ENCODE results near the gene LOC128125822.
"Not testable (repeated sequence)": the region's sequence is repeated elsewhere in the genome, so short reads cannot be mapped to it uniquely, and the experiment has no call there.

LOC128125822 gene

GRCh38 chr6:63584125-63584514 lies 11.8 kb downstream of the LOC128125822 start:
- Histone ChIP-seq H3K36me3 (peaks cover 24 to 25% (median 25%) of the 10 kb centered on the region in 3 donors), H3K4me1 (no peaks in the 10 kb centered on the region), H3K27ac (no peak overlapping the region), H3K4me3 (no peak overlapping the region), H3K9me3 (no peaks in the 10 kb centered on the region), H3K27me3 (no peaks in the 10 kb centered on the region)
- no peak for TF ChIP-seq CTCF (IDR thresholded peaks at IDR 0.05)
- no peak for DNase-seq
- intact Hi-C loops (cut with DNase I; ENCODE audit: low total_unique reads) = no loop called here

GRCh38 chr6:63584566-63584965 lies 12.3 kb downstream of the LOC128125822 start:
- intact Hi-C loops (cut with DNase I; ENCODE audit: low total_unique reads) = no loop called here

GRCh38 chr6:63585652-63586051 lies 13.4 kb downstream of the LOC128125822 start:
- H3K27ac ChIP-seq; H3K27me3 ChIP-seq; H3K9me3 ChIP-seq; H3K36me3 ChIP-seq; H3K4me3 ChIP-seq; intact Hi-C loops (cut with DNase I; ENCODE audit: low total_unique reads); DNase-seq; H3K4me1 ChIP-seq: not testable (repeated sequence)

More at GRCh38 chr6:63584566-63584965, 12.3 kb downstream of the LOC128125822 start:
- DNase-seq = no peak
- no peaks in the 10 kb centered on the region for H3K9me3 ChIP-seq
- no peaks in the 10 kb centered on the region for H3K27me3 ChIP-seq
- H3K4me1 ChIP-seq = no peaks in the 10 kb centered on the region
- no peak overlapping the region for H3K4me3 ChIP-seq
- TF ChIP-seq CTCF (IDR thresholded peaks at IDR 0.05) = no peak
- H3K27ac ChIP-seq = no peak overlapping the region
- H3K36me3 ChIP-seq = peaks cover 20% of the 10 kb centered on the region in 3 donors

- no peak for TF ChIP-seq CTCF (IDR thresholded peaks at IDR 0.05)
- Histone ChIP-seq H3K9me3 (no peaks in the 10 kb centered on the region), H3K4me3 (no peak overlapping the region), H3K36me3 (no peaks in the 10 kb centered on the region), H3K4me1 (no peaks in the 10 kb centered on the region), H3K27ac (no peak overlapping the region), H3K27me3 (no peaks in the 10 kb centered on the region)
- no peak for DNase-seq
- intact Hi-C loops (cut with DNase I; ENCODE audit: low total_unique reads) = no loop called here
These were observed 17.7 kb downstream of the LOC128125822 start for GRCh38 chr6:63589952-63590411.

GRCh38 chr6:63592886-63593285 lies 20.6 kb downstream of the LOC128125822 start:
- no peak for TF ChIP-seq CTCF (IDR thresholded peaks at IDR 0.05)
- intact Hi-C loops (cut with DNase I; ENCODE audit: low total_unique reads) = no loop called here

GRCh38 chr6:63597141-63598048 lies 25.1 kb downstream of the LOC128125822 start:
- no peaks in the 10 kb centered on the region for H3K9me3 ChIP-seq
- DNase-seq = no peak
- H3K36me3 ChIP-seq = no peaks in the 10 kb centered on the region
- H3K27me3 ChIP-seq = no peaks in the 10 kb centered on the region
- no peak for TF ChIP-seq CTCF (IDR thresholded peaks at IDR 0.05)
- H3K4me3 ChIP-seq = peak overlapping the region; percentile 37 to 52
- intact Hi-C loops (cut with DNase I; ENCODE audit: low total_unique reads) = loop anchor here (2.0 kb wide), 1 partner anchor 165 kb away; no protein-coding TSS in a partner anchor
- H3K27ac ChIP-seq = no peak overlapping the region
- H3K4me1 ChIP-seq = peaks cover 0 to 10% (median 7%) of the 10 kb centered on the region in 4 donors

More at GRCh38 chr6:63592886-63593285, 20.6 kb downstream of the LOC128125822 start:
- H3K9me3 ChIP-seq = no peaks in the 10 kb centered on the region
- H3K27ac ChIP-seq = no peak overlapping the region
- DNase-seq = no peak
- H3K4me1 ChIP-seq = peaks cover 0 to 4% (median 3%) of the 10 kb centered on the region in 4 donors
- H3K4me3 ChIP-seq = no peak overlapping the region
- H3K36me3 ChIP-seq = no peaks in the 10 kb centered on the region
- no peaks in the 10 kb centered on the region for H3K27me3 ChIP-seq
